Caco-2 (cell line): ENCODE measurements around the gene XRN2. TPM values are rescaled to one million over a fixed set of nuclear protein-coding genes. Genes with fewer than 3 reads are reported as not detected.

Experiments
- BruUV-seq: library from RNA; stranded (reverse); fragments of 400-500 nt; replicated peaks from 2 replicates; lab custom pipeline; 2021; lab: Mats Ljungman, UMichigan
- CTCF ChIA-PET: fragments of 300-600 bp; sonication (Branson Sonifier 250); formaldehyde crosslinking; loops from one replicate; lab custom pipeline; 2022; ENCODE audit warnings: antibody characterized with exemption; lab: Charles Lee
- POLR2A ChIA-PET: fragments of 300-600 bp; sonication (Branson Sonifier 250); formaldehyde crosslinking; loops from one replicate; lab custom pipeline; 2022; ENCODE audit warnings: antibody characterized with exemption; lab: Charles Lee
- DNase-seq, 2 experiments: peaks; one replicate each; pipeline versions ENCODE4 v3.0.0 to v3.0.0-alpha.2; 2020 to 2022
- H3K27me3 ChIP-seq: replicated peaks from 2 replicates; pipeline ENCODE4 v1.6.0; 2011; ENCODE audit warnings: low read length; ENCODE audit not compliant: control insufficient read depth, insufficient read depth
- H3K36me3 ChIP-seq: 2 replicates; pipeline ENCODE4 v1.5.1; 2011; ENCODE audit warnings: low read length; ENCODE audit not compliant: control insufficient read depth, insufficient read depth
- H3K4me1 ChIP-seq: fragments of 250-450 bp; sonication (Bioruptor Pico); 2 replicates; pipeline ENCODE4 v1.5.1; 2020; ENCODE audit warnings: mild to moderate bottlenecking
- H3K4me3 ChIP-seq: 2 replicates; pipeline ENCODE4 v1.5.1; 2011; ENCODE audit warnings: low read depth, mild to moderate bottlenecking, control low read depth, low read length
- H3K9me3 ChIP-seq: fragments of 250-450 bp; sonication (Bioruptor Pico); 2 replicates; pipeline ENCODE4 v1.5.1; 2020; ENCODE audit warnings: mild to moderate bottlenecking, moderate library complexity
- H3K27ac Mint-ChIP-seq: one replicate; pipeline ENCODE4 v1.8.0; 2022; ENCODE audit warnings: mixed read lengths; ENCODE audit not compliant: unreplicated experiment
- H3K27me3 Mint-ChIP-seq: one replicate; pipeline ENCODE4 v1.8.0; 2022; ENCODE audit warnings: mixed read lengths; ENCODE audit not compliant: insufficient read depth, unreplicated experiment
- H3K36me3 Mint-ChIP-seq: one replicate; pipeline ENCODE4 v1.8.0; 2022; ENCODE audit warnings: mild to moderate bottlenecking, mixed read lengths; ENCODE audit not compliant: insufficient read depth, unreplicated experiment
- H3K4me1 Mint-ChIP-seq: one replicate; pipeline ENCODE4 v1.8.0; 2022; ENCODE audit warnings: low read depth, mixed read lengths; ENCODE audit not compliant: unreplicated experiment
- H3K4me3 Mint-ChIP-seq: one replicate; pipeline ENCODE4 v1.8.0; 2022; ENCODE audit warnings: mild to moderate bottlenecking, moderate library complexity, mixed read lengths; ENCODE audit not compliant: unreplicated experiment
- H3K9me3 Mint-ChIP-seq: one replicate; pipeline ENCODE4 v1.8.0; 2022; ENCODE audit warnings: mixed read lengths; ENCODE audit not compliant: unreplicated experiment
- CTCF ChIP-seq, 2 experiments: fragments of 200-600 bp in 1 of 2; IDR thresholded peaks; 1 replicate in 1 of 2; 2 replicates in 1 of 2; pipeline versions ENCODE4 v1.5.1 to v1.8.0; 2011 to 2022; ENCODE audit warnings: antibody characterized with exemption in 1 of 2, control low read depth in 1 of 2, inconsistent platforms in 1 of 2, low read depth in 1 of 2, low read length in 1 of 2, mild to moderate bottlenecking in 1 of 2, moderate library complexity in 1 of 2; ENCODE audit not compliant: insufficient read depth in 1 of 2, severe bottlenecking in 1 of 2, unreplicated experiment in 1 of 2
- intact Hi-C: fragments of 100-400 bp; cut with micrococcal nuclease; formaldehyde crosslinking; loops from one replicate; pipeline ENCODE4 v1.10.0; 2022; ENCODE audit not compliant: unreplicated experiment
- total RNA-seq: library from RNA; stranded (reverse); gene quantifications from 2 replicates; pipeline ENCODE4 v1.2.3, GENCODE V29; 2022

The XRN2 gene
- total RNA-seq, 1 experiment from 2014 or later: 86.3 TPM

DNA sequence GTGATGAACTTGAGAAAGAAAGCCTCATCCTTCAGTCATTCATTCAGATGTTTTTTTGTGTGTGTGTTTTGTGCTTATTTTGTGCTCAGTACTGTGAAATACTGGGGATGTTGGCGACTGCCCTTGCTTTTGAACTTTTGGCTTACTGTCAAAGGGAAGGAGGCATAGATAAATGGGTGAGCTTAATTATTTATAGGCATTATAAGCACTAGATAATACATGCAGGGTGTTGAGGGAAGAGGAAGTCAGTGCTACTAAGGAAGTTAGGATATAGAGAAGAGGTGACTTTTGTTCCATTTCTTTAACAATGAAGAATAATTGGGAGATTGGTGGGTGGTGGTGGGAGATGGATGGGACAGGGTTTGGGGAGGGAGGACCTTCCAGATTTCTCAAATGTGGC lies 23.6 kb downstream of the XRN2 start:
- Mint-ChIP-seq H3K36me3 (peaks cover 51% of the 10 kb centered on the region), H3K4me1 (peaks cover 15% of the 10 kb centered on the region), H3K4me3 (no peak overlapping the region), H3K27me3 (no peaks in the 10 kb centered on the region), H3K9me3 (no peaks in the 10 kb centered on the region), H3K27ac (no peak overlapping the region)
- POLR2A ChIA-PET: no interaction called here
- H3K4me3 ChIP-seq: no peak overlapping the region
- peaks cover 1% of the 10 kb centered on the region; the same call in 1 of the 2 replicates for H3K9me3 ChIP-seq
- no peaks in the 10 kb centered on the region for H3K4me1 ChIP-seq
- H3K36me3 ChIP-seq: no peaks in the 10 kb centered on the region
- no peak for DNase-seq
- no peaks in the 10 kb centered on the region for H3K27me3 ChIP-seq
- no TSS peak for BruUV-seq
- no peak for TF ChIP-seq CTCF (IDR thresholded peaks at IDR 0.05; ENCODE audit: insufficient read depth in 1 of 2, low read depth in 1 of 2, low read length in 1 of 2, severe bottlenecking in 1 of 2, unreplicated experiment in 1 of 2)
- CTCF ChIA-PET: no interaction called here
- intact Hi-C loops: no loop called here

DNA sequence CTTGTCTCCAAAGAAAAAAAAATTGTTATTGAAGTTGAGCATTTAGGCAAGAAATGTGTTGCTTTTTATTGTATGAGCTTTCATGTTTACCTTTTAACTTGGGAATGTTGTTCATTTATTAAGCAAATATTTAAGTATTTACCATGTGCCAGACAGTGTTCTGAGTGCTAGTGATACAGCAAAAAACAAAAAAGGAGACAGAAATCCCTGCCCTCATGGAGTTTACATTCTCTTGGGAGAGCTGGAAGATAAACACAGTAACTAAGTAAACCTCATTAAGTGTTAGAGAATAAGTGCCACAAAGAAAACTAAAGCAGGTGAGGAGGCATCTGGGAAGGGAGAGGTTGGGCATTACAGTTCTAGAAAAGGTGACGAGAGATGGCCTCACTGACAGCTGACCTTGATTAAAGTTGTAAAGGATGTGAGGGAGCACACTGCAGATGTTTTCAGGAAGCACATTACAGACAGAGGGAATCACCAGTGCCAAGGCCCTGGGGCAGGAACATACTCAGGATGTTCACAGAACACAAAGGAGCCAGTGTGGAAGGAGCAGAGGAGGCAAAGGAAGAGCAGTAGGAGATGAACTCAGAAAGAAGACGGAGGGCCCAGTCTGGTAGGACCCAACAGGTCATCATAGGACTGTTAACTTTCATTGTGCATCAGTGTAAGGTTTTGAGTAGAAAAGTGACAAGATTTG lies 33.5 kb downstream of the XRN2 start:
- no peak for TF ChIP-seq CTCF (IDR thresholded peaks at IDR 0.05; ENCODE audit: insufficient read depth in 1 of 2, low read depth in 1 of 2, low read length in 1 of 2, severe bottlenecking in 1 of 2, unreplicated experiment in 1 of 2)
- Mint-ChIP-seq H3K36me3 (peaks cover 80% of the 10 kb centered on the region), H3K4me3 (no peak overlapping the region), H3K9me3 (no peaks in the 10 kb centered on the region), H3K27ac (no peak overlapping the region), H3K27me3 (no peaks in the 10 kb centered on the region), H3K4me1 (no peaks in the 10 kb centered on the region)
- Histone ChIP-seq H3K27me3 (no peaks in the 10 kb centered on the region), H3K36me3 (no peaks in the 10 kb centered on the region; the same call in 1 of the 2 replicates), H3K4me3 (no peak overlapping the region), H3K9me3 (no peaks in the 10 kb centered on the region), H3K4me1 (no peaks in the 10 kb centered on the region)
- ChIA-PET POLR2A (no interaction called here), CTCF (interaction anchor here (0.6 kb wide), 1 partner anchor 154 kb away, joined by 3 read pairs; no protein-coding TSS in a partner anchor)
- intact Hi-C loops: no loop called here
- BruUV-seq: no TSS peak
- no peak for DNase-seq

GRCh38 chr20:21338291-21338690 lies 35.2 kb downstream of the XRN2 start:
- Mint-ChIP-seq H3K36me3 (peaks cover 70% of the 10 kb centered on the region), H3K4me1 (no peaks in the 10 kb centered on the region), H3K9me3 (no peaks in the 10 kb centered on the region), H3K27me3 (no peaks in the 10 kb centered on the region), H3K4me3 (no peak overlapping the region), H3K27ac (no peak overlapping the region)
- POLR2A ChIA-PET: no interaction called here
- Histone ChIP-seq H3K27me3 (no peaks in the 10 kb centered on the region), H3K9me3 (no peaks in the 10 kb centered on the region), H3K4me3 (no peak overlapping the region), H3K36me3 (no peaks in the 10 kb centered on the region; the same call in 1 of the 2 replicates), H3K4me1 (no peaks in the 10 kb centered on the region)
- TF ChIP-seq CTCF (IDR thresholded peaks at IDR 0.05; ENCODE audit: insufficient read depth in 1 of 2, low read depth in 1 of 2, low read length in 1 of 2, severe bottlenecking in 1 of 2, unreplicated experiment in 1 of 2): no peak
- BruUV-seq: no TSS peak
- no peak for DNase-seq
- intact Hi-C loops: no loop called here
- CTCF ChIA-PET: interaction anchor here (0.6 kb wide), 1 partner anchor 103 kb away, joined by 3 read pairs; no protein-coding TSS in a partner anchor
